HS-5 (cell line): ENCODE results near the gene JPH4.
"Not testable (repeated sequence)": the region's sequence is repeated elsewhere in the genome, so short reads cannot be mapped to it uniquely, and the experiment has no call there.

Experiments used
- DNase-seq: peaks from one replicate; pipeline ENCODE4 v3.0.0-alpha.2; 2012; ENCODE audit warnings: low read depth

Gene JPH4

DNA sequence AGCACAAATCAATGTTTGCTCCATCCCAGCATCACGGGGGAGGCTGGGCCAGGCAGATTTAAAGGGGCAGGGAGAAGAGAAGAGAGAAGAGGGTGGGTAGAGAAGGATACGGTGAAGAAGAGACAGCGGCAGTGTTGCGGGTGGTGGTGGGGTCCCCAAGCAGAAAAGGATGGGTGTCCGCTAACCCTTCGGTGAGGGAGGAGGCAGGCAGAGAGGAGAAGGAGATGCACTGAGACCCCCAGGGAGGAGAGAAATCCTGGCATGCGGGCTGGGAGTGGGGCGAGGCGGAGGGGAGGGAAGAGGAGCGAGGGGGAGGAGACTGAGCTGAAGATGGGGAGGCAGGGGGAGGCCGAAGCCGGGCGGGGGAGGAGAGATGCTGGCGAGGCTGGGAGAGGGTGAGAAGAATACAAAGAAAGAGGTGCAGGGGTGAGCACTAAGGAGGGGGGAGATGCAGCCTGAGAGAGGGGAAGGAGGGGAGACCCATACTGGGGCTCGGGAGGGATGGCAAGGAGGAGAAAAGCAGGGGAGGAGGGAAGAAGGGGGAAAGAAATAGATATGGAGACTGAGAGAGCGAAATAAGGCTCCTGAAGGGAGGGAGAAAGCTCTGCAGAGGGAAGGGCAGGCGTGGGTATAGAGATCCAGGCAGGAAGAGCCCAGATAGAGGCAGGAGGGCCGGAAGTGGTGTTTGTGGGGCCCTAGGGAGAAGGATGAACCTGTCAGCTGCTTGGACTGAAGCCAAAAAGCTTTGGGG lies at the start of gene JPH4:
JPH4 (minus strand) TSS at position 231 of the 751 bp plus-strand sequence. CDS start 1,337 bp downstream, outside the sequence.
- no peak for DNase-seq

DNA sequence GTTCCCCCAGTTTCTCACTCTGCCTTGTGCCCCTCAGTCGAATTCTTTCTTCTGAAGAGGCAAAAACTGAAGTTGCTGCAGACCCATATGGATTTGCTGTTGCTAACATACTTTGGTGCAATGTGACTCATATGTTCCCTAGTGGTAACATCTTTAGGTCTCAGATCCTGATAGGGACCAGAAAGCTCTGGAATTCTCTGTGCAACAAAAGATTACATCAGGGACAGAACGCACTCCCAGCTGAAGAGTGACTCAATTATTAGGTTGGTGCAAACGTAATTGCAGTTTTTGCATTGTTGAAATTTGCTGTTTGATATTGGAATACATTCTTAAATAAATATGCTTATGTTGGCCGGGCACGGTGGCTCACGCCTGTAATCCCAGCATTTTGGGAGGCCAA lies 49.4 kb upstream of the JPH4 start:
- DNase-seq = no peak

DNA sequence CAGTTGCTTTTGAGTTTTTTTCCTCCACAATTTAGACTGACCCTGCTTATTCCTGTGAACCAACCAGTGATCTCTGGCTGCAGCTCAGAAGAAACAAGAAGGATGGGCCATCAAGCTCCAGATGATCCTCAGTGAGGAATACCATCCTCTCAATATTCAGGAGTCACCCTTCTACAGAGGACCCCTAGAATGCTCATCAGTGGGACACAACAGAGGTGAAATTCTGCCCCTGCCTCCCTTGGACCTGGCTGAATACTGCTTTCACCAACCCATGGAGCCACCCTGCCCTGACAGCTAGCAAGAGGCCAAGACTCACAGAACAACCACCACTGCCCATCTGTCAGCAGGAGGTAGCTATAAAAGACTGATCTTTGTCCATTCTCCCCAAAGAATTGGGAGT lies 48.4 kb upstream of the JPH4 start:
- DNase-seq = no peak

DNA sequence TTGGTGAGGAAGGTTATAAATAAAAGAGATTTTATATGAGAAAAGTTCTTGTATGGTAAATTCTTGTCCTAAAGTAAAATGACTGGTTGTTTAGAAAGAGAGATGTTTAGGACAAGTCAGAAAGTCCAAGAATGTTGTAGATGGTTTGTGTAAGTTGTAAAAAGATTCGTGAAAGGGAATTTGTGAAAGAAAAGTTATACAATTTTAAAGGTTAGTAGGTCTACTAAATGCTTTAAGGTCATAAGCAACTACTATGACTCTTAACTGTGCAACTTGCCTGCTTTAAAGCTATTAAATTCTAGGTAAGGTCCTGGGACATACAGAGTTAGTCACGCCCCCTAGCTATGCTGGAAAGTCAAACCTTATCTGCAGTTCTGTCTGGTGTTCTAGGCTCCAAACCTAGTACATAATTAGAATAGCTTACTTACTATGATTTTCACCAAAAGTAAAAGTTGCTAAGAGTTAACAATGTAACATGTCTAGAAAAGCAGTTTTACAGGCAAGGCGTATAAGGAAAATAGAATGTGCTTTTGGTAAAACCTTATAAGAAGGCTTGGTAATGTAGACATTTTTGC lies 46.3 kb upstream of the JPH4 start:
- DNase-seq = no peak

DNA sequence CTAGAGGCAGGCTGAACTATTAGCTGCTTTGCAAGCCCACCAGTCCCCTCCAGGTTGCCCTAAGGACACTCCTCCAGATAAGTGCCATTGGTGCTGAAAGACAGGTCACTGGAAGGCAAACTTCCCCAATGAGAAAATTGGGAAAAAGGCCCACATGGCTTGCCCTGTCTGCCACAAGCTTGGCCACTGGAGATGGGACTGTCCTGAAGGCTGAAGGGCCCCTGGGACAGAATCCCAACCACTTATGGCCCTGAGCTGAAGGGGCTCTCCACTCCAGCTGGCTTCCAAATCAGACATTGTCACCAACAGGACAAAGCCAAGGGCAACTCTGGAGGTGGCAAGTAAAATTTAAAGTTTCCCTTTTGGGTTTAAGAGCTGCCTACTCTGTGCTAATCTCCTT lies 45.4 kb upstream of the JPH4 start:
- DNase-seq = no peak

DNA sequence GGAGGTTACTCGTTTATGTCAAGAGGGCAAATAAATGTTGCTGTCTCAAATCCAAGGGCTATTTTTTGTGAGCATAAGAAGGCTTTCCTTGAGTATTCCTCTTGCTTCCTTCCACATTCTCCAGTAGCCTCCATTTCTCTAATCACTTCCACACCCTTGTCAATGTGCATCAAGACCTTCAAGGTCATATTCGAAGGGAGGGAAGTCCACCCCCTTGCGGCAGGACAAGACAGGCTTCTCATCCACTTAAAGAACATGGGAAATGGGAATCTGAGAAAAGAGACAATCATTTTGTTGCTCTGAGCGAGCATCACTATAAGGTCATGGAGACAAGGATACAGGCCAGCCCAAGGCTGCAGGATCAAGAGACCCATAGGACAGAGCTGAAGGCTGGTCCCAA lies 44.4 kb upstream of the JPH4 start:
- DNase-seq = no peak

DNA sequence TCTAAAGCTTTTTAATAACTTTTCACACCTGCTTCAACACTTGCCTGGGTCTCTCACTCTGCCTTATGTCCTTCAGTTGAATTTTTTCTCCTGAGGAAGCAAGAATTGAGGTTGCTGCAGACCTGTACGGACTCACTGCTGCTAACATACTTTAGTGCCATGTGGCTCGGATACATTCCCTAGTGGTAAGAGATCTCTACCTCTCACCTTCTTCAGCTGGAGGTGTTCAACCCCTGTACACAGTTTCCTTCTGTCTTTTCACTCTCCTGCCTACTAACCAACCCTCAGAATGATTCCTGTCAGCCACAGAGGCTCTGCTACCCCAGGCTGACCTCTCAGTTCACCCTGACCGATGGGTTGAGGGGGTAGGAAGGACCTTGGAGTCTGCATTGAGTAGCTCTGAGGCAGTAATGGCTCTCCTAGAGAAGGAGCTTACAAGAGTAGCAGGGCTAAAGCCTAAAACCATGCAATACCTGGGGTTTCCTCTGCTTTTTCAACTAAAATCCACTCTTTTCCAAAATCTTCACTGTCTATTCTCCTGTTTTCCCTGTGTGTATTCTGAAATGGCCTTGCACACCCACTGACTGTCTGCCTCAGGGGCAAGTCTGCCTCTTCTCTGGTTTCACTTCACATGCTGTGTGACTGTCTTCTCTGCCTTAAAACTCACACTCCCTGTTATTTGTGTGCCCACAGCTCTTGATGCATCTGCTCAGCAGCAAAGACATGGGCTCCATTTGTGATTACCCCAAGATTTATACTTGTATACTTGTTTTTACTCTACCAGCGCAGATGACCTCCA lies 43.5 kb upstream of the JPH4 start:
- DNase-seq = no peak

DNA sequence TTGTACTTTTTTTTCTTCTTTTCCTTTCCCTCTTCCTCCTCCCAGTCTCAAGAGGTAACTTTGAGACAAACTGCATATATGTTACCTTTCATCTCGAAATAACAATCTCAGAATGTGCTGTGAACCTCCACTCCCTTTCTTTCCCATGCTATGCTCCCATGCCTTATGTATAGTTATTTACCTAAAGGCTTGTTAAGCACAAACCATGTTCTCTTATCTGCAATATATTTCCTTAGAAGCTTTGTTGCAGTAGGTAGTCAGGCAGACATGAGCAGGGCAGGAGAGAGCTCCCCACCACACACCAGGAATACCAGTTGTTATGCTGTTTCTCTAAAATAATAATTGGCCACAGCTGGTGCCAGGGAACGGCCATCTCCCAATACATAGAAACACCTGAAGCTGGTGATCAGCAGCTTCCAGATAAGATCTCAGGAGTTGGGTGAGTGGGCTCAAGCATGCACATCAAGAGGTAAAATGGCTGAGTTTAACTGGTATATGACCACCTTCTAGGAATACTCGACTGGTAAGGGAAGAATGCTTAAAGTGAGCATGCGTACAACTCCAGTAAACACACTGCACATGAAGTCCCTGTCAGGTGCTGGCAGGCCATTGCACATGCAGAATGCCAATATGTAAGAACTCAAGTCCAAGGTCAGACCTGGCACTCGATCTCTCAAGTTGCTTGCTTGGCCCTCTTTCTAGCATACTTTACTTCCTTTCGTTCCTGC lies 42.8 kb upstream of the JPH4 start:
- no peak for DNase-seq

DNA sequence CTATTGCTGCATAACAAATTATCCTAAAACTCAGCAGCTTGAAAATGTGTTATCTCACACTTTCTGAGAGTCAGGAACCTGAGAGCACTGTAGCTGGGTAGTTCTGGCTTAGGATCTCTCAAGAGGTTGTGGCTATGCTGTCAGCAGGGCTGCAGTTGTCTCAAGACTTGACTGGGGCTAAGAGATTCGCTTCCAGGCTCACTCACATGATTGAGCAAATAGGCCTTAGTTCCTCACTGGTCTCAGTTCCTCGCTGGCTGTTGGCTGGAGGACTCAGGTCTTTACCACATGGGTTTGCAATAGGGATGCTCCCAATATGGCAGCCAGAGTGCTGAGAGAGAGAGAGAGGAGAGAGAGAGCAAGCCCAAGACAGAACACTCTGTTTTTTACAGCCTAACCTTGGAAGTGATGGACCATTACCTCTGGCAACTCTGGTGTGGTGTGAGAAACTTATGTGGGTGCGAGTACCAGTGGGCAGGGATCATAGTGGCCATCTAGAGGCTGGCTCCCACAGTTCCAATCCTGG lies 41.6 kb upstream of the JPH4 start:
- DNase-seq = no peak

DNA sequence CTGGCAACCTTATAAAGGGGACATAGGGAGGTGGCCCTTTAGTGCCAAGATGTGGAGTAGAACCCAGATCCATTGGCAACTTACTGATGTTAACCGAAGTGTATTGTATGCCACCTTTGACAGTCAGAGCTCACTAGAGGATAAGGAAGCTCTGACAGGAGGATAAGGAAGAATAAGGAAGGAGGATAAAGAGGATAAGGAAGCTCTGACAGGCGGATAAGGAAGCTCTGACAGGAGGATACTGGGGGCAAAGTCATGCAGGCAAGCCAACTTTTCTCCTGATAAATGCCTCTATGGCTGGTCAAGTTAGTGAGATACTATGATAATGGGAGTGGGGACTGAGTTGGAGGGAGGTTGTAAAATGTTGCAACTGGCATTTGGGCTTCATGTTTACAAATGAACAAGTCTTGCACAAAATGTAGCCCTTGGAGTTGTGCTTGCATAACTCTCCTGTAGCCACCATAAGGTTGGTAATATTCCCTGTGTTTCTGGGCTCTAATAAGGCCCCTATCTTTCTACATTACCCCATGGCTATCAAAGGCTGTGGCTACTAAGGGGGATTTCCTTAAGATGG lies 39.9 kb upstream of the JPH4 start:
- DNase-seq = no peak

DNA sequence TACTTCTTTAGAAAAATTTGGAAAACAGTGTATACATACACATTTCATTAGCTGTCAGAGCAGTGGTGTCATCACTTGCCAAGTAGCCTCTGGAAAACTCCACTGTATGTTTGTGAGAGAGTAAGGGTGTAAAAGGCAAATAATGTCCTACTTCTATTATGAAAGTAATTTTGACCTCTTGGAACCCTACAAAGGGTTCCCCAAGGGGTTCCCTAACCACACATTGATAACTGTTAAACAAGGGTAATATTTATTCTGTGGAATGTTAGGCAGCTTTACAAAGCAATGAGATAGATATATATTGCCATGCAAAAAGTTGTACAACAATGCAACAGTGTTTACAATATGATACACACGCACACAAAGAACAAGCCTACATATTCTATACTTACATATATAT lies 38.9 kb upstream of the JPH4 start:
- no peak for DNase-seq

DNA sequence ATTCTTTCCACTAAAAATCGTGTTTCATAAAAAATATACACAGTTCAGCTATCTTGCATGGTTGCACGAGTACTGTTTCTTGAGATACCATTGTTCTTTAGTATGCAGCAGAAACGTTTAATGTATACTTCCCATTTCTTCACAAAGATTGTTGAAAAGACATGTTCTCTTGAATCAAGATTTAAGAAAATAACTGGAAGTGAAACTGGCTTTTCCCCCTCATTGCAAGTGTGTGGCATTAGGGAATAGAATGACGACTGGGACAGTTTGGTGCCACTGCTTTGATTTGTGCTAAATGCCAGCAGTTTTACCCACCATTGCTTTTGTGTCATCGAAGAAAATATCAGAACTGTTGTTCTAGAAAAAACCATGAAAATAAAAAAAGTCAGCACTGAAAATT lies 37.3 kb upstream of the JPH4 start:
- no peak for DNase-seq

DNA sequence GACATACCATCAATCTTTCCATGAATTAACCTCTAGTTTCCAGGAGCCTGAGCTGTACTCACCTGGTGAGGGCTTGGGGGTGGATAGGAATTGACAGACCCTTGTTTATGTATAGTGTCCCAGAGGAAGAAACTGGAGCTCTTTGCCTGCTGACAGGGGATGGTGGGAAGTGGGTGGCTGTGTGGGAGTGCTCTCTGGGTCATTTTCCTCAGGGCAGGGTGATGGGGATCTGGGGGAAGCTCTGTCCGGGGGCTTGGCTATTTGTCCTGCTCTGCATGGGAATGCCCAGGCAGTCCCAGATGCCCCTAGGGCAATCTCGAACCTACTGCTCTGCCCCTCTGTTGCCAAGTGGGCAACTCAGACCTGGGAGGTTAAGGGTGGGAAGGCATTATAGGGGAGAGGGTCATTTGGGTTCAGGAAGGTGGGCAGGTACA lies 35.8 kb upstream of the JPH4 start:
- DNase-seq = no peak

DNA sequence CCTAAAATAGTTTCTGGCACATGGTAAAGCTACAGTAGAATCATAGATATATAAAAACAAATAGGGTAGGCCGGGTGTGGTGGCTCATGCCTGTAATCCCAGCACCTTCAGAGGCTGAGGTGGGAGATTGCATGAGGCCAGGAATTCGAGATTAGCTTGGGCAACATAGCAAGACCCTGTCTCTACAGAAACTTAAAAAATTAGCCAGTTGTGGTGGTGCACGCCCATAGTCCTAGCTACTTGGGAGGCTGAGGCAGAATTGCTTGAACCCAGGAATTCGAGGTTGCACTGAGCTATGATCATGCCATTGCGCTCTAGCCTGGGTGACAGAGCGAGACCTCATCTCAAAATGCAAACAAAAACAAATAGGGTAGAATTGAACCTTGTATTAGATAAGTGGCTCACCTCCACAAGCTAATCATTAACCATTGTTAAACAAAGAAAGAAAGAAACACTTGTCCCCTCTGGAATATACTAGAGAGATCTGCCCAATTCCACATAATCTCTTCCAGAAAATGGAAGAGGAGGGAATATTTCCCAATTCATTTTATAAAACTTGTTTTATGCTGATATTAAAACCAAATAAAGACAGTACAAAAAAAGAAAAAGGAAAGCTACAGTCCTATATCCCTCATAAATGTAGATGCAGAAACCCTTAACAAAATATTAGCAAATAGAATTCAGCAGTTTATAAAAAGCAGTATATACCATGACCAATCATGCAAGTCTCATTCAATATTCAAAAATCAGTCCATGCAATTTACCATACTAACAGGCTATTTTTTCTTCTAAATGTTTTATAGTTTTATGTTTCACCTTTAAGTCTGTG lies 34.9 kb upstream of the JPH4 start:
- no peak for DNase-seq

DNA sequence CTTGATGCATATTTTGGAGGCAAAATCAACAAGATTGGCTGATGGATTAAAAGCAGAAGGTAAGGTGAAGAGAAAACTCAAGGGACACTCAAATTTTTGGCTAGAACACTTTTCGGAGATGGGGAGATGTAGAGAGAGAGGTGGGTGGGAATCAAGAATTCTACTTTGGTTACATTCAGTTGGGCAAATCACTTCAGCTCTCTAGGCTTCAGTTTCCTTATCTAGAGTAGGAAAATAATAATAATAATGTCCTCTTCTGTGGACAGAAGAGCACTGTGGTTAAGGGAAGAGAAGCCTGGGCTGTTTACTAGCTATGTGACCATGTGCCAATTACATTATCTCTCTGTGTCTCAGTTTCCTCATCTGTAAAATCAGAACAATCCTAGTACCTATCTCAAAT lies 34.2 kb upstream of the JPH4 start:
- DNase-seq = no peak

DNA sequence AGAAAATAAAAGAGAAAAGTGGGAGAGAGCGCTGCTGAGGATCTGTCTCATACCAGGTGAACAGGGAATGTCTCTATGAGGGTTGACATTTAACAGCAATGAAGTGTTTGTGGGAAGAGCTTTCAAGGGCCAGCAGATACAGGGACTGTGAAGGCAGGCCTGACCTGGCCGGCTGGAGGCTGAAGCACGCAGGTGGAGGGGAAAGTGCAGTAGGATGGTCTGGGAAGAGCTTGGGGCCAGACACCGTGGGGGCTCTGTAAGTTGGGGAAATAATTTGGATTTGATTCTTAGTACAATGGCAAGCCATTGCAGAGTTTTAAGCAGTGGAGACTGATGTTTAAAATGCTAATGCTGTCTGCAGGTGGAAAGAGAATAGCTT lies 33.8 kb upstream of the JPH4 start:
- no peak for DNase-seq

DNA sequence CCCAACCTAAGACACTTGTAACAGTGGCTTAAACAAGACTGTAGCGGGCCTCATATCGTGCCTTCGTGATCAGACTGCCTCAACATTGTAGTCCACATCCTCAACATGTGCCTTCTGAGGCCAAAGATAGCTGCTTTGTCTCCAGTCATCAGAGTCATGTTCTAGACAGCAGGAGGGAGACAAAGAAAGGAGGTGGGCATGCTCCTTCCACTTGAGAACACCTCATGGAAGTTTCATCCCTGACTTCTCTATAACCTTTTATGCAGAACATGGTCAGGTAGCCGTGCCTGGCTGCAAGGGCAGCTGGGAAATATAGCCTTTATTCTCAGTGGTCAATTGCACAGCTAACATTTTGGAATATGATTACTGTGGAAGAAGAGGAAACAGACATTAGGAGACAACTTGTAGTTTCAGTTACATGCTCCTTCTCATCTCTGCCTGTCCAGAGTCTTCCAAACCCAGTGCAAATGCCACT lies 32.3 kb upstream of the JPH4 start:
- DNase-seq = no peak

DNA sequence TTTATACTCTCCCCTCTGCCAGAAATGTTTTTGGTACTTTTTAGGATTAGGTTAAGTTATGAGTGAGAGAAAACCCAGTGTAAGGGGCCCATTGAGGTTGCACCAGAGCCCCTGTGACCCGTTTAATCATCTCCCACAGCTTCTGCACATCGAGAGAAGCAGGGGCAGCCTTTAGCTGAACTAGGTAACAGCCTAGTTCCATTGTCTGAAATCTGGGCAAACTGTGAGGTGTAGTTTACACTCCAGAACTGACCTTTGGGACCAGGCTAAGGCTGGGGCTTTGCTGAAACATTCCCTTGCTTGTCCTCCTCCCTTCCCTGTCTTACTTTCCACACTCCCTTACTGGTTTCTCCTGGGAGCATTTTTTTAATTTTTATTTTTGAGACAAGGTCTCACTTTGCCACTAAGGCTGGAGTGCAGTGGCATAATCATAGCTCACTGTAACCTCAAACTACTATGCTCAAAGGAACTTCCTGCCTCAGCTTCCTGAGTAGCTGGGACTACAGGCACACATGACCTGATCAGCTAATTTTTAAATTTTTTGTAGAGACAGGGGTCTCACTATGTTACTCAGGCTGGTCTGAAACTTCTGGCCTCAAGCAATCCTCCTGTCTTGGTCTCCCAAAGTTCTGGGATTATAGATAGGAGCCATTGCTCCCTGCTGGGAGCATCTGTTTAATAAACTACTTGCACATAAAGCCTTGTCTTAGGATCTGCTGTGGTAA lies 31.7 kb upstream of the JPH4 start:
- no peak for DNase-seq

DNA sequence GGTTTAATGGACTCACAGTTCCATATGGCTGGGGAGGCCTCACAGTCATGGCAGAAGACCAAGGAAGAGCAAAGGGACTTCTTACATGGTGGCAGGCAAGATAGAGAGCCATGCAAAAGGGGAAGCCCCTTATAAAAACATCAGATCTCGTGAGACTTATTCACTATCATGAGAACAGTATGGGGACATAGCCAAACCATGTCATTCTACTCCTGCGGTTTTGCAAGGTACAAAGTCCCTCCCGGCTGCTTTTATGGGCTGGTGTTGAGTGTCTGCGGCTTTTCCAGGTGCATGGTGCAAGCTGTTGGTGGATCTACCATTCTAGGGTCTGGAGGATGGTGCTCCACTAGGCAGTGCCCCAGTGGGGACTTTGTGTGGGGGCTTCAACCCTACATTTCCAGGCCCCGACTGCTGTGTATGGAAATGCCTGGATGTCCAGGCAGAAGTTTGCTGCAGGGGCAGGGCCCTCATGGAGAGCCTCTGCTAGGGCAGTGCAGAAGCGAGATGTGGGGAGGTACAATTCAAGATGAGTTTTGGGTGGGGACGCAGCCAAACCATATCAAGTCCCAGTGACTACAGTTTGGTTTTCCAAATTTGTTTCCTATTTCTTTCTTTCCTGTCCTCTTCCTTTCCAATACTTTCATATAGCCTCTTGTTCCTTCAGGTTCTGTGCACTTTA lies 31.0 kb upstream of the JPH4 start:
- DNase-seq = not testable (repeated sequence)

DNA sequence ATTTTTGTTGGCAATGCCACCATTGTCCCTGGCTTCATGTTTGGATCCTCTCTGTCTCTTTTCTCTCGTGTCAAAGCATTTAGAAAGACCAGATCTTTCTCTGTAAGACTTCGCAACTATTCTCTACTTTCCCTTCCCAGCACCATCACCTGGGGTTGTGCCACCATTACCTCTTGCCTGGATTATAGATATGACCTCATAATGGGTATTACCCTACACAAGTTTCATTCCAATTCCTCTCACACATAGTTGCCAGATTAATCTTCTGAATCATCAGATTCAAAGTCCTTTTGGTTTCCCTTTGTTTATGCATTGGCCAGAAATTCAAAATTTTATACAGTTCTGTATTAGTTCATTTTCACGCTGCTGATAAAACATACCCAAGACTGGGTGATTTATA lies 30.4 kb upstream of the JPH4 start:
- no peak for DNase-seq
